HG02840 (cell line): ENCODE measurements around the gene CACNA1G.

Experiments
- ATAC-seq: cut with Tn5 transposase; IDR thresholded peaks from one replicate; pipeline ENCODE4 v1.9.1; 2021; ENCODE audit warnings: mild to moderate bottlenecking, moderate library complexity, moderate number of reproducible peaks; ENCODE audit not compliant: unreplicated experiment, low FRiP score

CACNA1G gene

GRCh38 chr17:50585346-50585745, 24.8 kb downstream of the CACNA1G start:
- ATAC-seq: no peak

- ATAC-seq: no peak
These were observed 25.4 kb downstream of the CACNA1G start for GRCh38 chr17:50585891-50586290.

GRCh38 chr17:50586421-50587247, 26.1 kb downstream of the CACNA1G start:
- ATAC-seq: no peak

DNA sequence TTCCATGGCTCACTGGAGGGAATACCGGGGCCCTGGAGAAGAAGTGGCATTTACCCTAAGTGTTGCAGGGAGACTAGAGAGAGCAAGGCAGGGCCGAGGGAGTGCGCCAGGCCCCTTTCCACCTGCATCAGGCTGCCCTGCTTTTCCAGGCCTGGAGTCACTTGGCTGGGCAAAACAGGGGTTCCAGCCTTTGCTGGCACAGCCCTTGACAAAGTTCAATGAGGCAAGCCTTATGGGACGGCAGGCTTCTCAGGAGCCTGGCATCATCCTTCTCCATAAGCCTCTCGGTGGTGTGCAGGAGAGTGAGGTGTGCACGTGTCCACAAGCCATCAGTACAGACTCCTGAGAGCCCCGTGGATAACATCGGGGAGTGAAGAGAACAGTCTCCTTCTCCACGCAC, 27.1 kb downstream of the CACNA1G start:
- ATAC-seq: no peak

- ATAC-seq: no peak
These were observed 28.0 kb downstream of the CACNA1G start for GRCh38 chr17:50588391-50589049.

- no peak for ATAC-seq
These were observed 28.7 kb downstream of the CACNA1G start for GRCh38 chr17:50589095-50589705.

- ATAC-seq: no peak
These were observed 30.6 kb downstream of the CACNA1G start for GRCh38 chr17:50590946-50591737.

DNA sequence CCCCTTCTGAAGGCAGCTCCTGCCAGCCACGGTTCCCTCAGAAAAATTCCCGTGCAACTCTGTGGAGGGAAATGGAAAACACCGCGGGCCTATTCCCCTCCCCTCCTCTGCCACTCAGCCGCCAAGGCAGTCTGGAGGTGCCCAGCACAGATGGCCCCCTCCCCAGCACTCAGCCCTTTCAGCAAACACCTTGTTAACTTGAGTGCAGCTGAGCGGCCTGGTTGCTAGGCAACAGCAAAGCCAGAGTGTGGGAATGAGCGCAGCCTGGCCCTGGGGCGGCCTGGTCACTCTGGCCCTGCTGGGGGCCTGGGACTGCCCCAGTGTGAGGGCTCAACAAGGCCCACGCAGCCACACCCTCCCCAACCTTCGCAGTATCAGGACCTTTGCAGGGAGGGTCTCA, 32.8 kb downstream of the CACNA1G start:
- no peak for ATAC-seq

- no peak for ATAC-seq
These were observed 33.8 kb downstream of the CACNA1G start for GRCh38 chr17:50594128-50594823.

DNA sequence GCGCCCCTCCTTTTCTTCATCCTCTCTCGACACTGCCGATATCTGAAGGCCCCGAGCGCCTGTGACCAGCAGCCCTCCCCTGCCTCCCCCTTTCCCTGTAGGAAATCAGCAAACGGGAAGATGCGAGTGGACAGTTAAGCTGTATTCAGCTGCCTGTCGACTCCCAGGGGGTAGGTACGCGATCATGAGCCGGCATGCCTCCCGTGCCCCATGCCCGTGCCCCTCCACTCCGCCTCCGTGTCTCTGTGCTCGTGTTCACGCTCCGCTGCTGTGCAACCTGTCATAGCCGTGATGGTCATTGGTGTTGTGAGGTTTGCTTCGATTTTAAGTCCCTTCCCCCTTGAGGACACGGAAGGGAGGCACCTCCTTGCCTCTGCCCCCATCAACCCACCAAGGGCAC, 34.4 kb downstream of the CACNA1G start:
- ATAC-seq: no peak

DNA sequence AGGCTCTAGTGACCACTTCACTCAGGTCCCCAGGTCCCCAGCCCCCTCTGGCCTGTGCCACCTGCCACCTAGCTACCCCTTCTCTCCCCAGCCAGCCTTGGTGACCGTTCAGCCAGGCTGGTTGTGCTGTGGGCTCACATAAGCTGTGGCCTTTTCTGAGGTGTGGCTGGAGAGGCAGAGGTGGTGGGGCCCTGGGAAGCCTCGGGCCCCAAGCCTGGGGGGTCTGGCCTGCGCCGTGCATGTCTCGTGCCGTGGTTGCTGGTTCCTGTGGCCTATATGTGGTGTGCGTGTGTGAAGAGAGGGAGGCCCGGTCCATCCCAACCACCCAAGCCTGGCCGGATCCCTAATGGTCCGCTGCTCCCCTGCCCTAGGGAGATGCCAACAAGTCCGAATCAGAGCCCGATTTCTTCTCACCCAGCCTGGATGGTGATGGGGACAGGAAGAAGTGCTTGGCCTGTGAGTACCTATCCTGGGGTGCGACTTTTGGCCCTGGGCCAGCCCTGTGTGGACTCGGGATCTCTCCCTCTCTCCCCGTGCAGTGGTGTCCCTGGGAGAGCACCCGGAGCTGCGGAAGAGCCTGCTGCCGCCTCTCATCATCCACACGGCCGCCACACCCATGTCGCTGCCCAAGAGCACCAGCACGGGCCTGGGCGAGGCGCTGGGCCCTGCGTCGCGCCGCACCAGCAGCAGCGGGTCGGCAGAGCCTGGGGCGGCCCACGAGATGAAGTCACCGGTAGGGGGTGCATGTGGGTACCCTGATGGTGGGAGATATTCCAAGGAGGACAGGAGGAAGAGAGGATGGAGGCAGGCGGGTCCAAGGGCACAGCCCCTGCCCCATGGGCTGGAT, 35.9 kb downstream of the CACNA1G start:
- ATAC-seq: no peak

DNA sequence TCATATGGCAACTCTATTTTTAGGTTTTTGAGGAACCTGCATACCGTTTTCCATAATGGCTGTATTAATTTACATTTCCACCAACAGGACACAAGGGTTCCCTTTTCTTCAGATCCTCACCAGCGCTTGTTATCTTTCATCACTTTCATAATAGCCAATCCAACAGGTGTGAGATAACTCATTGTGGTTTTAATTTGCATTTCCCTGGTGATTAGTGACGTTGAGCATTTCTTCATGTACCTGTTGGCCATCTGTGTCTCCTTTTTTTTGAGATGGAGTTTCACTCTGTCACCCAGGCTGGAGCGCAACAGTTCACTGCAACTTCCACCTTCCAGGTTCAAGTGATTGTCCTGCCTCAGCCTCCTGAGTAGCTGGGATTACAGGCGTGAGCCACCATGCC, 38.0 kb downstream of the CACNA1G start:
- no peak for ATAC-seq

GRCh38 chr17:50599606-50600005, 39.1 kb downstream of the CACNA1G start:
- no peak for ATAC-seq

DNA sequence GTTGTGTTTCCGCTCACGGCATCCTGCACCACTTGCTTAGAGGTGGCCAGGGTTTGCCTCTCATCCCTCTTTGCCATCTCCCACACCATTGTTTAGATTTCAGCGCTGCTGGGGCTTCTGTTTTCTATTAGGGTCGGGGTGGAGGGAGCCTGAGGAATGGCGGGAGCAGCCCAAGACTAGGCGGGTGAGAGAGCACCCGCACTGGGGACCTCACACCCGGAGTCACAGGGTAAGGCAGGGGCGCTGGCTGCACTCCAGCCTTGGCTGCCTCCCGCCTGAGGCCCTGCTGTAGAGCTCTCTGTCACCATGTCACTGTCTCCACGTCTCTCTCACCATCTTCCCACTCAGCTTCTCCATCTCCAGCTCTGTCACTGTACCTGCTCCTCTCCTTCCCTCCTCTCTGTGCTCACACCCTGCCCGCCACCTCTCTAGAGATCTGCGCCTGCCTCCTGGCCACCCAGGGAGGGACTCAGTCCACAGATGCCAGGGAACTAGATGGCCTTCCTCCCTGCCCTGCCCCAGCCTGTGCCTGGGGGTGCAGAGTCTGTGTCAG, 41.4 kb downstream of the CACNA1G start:
- ATAC-seq: no peak

DNA sequence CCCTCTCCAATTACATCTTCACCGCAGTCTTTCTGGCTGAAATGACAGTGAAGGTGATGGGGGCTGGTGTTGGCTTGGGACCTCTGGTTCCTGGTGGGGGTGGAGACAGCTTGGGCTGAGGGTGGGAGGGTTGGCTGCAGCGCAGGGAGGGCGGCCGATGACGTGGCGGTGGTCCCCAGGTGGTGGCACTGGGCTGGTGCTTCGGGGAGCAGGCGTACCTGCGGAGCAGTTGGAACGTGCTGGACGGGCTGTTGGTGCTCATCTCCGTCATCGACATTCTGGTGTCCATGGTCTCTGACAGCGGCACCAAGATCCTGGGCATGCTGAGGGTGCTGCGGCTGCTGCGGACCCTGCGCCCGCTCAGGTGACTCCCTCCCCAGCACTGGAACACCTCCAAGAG, 42.3 kb downstream of the CACNA1G start:
- ATAC-seq: no peak

DNA sequence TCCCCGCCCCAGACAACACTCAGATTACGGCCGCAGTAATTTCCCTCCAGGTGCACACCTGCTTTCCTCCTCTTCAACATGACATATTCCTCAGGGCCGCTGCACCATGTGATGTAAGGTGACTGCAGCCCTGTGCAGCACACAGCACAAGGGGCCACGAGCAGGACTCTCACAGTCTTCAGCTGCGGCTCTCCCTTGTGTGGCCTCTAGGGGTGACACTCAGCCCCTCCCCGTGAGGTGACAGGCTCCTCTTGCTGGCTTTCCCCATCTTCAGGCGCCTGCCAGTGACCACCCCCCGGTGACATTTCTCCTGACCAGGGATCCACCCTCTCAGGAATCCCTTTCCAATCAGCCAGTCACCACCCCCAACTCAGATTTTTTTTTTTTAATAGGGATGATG, 42.8 kb downstream of the CACNA1G start:
- ATAC-seq: no peak

DNA sequence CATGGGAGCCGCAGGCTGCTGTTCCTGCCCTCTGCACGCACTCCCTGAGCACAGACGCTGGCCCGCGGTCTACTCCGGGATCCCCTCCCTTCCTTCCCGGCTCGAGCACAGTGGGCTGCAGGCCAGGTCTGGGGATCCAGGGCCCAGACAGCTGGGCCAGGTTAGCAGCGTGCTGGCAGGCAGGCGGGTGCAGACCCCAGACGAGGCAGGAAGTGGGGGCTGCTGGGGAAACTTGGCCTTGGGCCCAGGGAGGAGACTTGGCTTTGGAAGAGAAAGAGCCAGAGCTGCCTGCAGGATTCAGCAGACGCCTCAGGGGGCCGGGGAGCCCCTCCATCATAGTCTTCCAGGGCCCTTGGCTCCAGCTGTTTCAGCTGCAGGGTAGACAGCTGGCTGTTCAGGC, 44.0 kb downstream of the CACNA1G start:
- no peak for ATAC-seq

- ATAC-seq: no peak
These were observed 44.9 kb downstream of the CACNA1G start for GRCh38 chr17:50605429-50605828.

DNA sequence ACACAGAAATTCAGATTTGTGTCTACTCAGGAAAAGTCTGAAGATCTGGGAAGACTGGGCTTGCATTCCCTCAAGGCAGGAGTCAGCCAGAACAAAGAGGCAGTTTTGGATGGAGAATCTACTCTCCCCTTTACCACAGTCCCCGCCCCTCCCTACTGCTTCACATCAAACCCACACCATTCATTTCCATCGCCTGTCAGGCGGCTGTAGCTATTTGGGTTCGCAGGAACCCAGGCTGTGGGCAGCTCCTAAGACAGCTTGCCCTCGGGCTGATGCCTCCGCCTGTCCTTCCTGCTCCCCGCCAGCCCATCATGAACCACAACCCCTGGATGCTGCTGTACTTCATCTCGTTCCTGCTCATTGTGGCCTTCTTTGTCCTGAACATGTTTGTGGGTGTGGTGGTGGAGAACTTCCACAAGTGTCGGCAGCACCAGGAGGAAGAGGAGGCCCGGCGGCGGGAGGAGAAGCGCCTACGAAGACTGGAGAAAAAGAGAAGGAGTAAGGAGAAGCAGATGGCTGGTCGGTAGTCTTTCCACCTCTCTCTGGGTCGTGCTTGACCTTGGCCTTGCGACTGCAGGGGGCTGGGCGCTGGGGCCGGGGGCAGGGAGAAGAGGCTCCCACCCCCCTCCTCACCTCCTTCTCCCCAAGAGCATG, 47.1 kb downstream of the CACNA1G start:
- ATAC-seq: no peak
